Measurements from ENCODE around the gene JARID2.

Gene JARID2

GRCh38 chr6:15362274-15363160 lies 116.6 kb downstream of the JARID2 start:
- DNase-seq, result no peak

GRCh38 chr6:15363164-15363522 lies 117.3 kb downstream of the JARID2 start:
- no peak for DNase-seq

- no peak for DNase-seq
Observed at GRCh38 chr6:15363523-15364400, 117.9 kb downstream of the JARID2 start.

GRCh38 chr6:15364401-15365037 lies 118.7 kb downstream of the JARID2 start:
- no peak for DNase-seq

- DNase-seq, result peak in 1 of 2 experiments; percentile 18
Observed at GRCh38 chr6:15365273-15365687, 119.4 kb downstream of the JARID2 start.

- DNase-seq, result no peak
Observed at GRCh38 chr6:15366003-15366535, 120.2 kb downstream of the JARID2 start.

GRCh38 chr6:15366879-15367278 lies 121.0 kb downstream of the JARID2 start:
- no peak for DNase-seq

- no peak for DNase-seq
Observed at GRCh38 chr6:15368186-15368585, 122.3 kb downstream of the JARID2 start.

GRCh38 chr6:15368873-15369272 lies 123.0 kb downstream of the JARID2 start:
- no peak for DNase-seq

GRCh38 chr6:15369838-15370237 lies 124.0 kb downstream of the JARID2 start:
- DNase-seq, result no peak

GRCh38 chr6:15370733-15371671 lies 125.1 kb downstream of the JARID2 start:
- no peak for DNase-seq

- DNase-seq, result no peak
Observed at GRCh38 chr6:15372932-15373331, 127.1 kb downstream of the JARID2 start.

- DNase-seq, result no peak
Observed at GRCh38 chr6:15374119-15374518, 128.2 kb downstream of the JARID2 start.

GRCh38 chr6:15375018-15375417 lies 129.1 kb downstream of the JARID2 start:
- no peak for DNase-seq

GRCh38 chr6:15375638-15376290 lies 129.9 kb downstream of the JARID2 start:
- DNase-seq, result no peak

GRCh38 chr6:15376900-15377487 lies 131.1 kb downstream of the JARID2 start:
- no peak for DNase-seq

GRCh38 chr6:15378272-15378671 lies 132.4 kb downstream of the JARID2 start:
- DNase-seq, result no peak

GRCh38 chr6:15378866-15379265 lies 133.0 kb downstream of the JARID2 start:
- no peak for DNase-seq

- no peak for DNase-seq
Observed at GRCh38 chr6:15380351-15380750, 134.5 kb downstream of the JARID2 start.

- no peak for DNase-seq
Observed at GRCh38 chr6:15382089-15382488, 136.2 kb downstream of the JARID2 start.

- no peak for DNase-seq
Observed at GRCh38 chr6:15382712-15383111, 136.8 kb downstream of the JARID2 start.

Data from activated CD4-positive, alpha-beta T cell treated with anti-CD3 and anti-CD28 coated beads, Interleukin-2, amount 50 U/mL, for 4 hours (primary cell).